ENCODE data around the gene M6PR. TPM values are rescaled to one million over a fixed set of nuclear protein-coding genes. Genes with fewer than 3 reads are reported as not detected.
"Not testable (repeated sequence)": the region's sequence is repeated elsewhere in the genome, so short reads cannot be mapped to it uniquely, and the experiment has no call there.

Gene M6PR
- total and polyA plus RNA-seq, 2 of the 13 experiments (the other 11 are each of a cell fraction or from before 2014, with no cell fraction given) = 98.2 to 127 TPM

DNA sequence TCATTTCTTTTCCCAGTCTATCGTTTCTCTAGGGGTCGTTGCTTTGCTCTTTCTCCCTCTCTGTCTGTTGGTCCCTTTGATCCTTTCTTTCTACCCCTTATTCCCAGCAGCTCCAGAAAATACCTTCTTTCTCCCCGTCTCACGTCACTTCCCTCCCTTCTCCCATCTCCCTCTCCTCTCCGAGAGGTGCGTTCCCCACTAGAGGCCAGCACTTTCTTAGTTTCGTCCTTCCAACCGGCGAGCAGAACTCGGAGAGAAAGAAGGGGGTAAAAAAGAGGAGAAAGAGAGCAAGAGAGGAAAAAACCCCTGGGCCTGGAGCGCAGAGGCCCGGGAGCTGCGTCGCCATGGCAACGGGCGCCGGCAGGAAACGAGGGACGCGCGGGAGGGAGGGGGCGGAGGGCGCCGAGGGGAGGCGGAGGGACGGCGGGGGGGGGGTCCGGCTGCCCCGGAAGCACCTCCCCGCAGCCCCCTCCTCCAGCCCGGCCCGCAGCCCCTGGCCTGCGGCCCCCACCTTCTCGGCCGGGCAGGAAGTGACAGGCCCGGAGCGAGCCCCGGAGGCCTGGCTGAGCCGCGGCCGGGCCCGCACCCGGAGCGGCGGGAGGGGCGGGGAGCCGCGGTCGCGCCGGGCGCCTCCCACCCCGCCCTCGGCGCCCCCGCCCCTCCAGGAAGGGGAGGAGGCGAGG, 35.3 kb downstream of the M6PR start, which contains the start of gene PHC1:
Gene PHC1 (plus strand): TSS at position 477 of the 683 bp plus-strand sequence. CDS start 3,169 bp downstream, outside the sequence.
- Histone ChIP-seq H3K4me1 (ENCODE audit: insufficient read depth, low read length) (peaks cover 27% of the 10 kb centered on the region), H2AFZ (ENCODE audit: low read length) (peak within 1 kb of the TSS; percentile 100), H3K27ac (ENCODE audit: extremely low read length, insufficient read depth, low read length) (peak within 1 kb of the TSS; percentile 44), H3K4me3 (replicated peaks in 1 of 3; ENCODE audit: insufficient read depth in 1 of 3, low read depth in 2 of 3, low read length in 3 of 3) (peak within 1 kb of the TSS; percentile 76 to 96 (median 85)), H3K4me2 (ENCODE audit: low read depth, low read length) (peak within 1 kb of the TSS; percentile 93), H3K9ac (ENCODE audit: insufficient read depth, low read depth, low read length) (peak within 1 kb of the TSS; percentile 62; the same call in 1 of the 2 replicates)
- in situ Hi-C loops (cut with HindIII; ENCODE audit: extremely low pct_ligation_motif_present, low pct_unique_long_range_greater_than_20kb); FAIRE-seq; H4K20me1 ChIP-seq (ENCODE audit: insufficient read depth, low read length); BruUV-seq (replicated peaks); H3K36me3 ChIP-seq (replicated peaks in 1 of 2; ENCODE audit: control insufficient read depth in 1 of 2, insufficient read depth in 2 of 2, low read length in 2 of 2); H3K9me3 ChIP-seq (ENCODE audit: low read length); H3K27me3 ChIP-seq (ENCODE audit: control insufficient read depth in 1 of 2, insufficient read depth in 2 of 2, low read length in 2 of 2); H3K79me2 ChIP-seq (ENCODE audit: insufficient read depth, low read length); CTCF ChIA-PET (ENCODE audit: low intra/inter-chr PET ratio, low total read pairs): not testable (repeated sequence)
- ATAC-seq (peak; percentile 87), DNase-seq (ENCODE audit: low spot score) (peak; percentile 54)
- under 1% methylated on average over 23 of the region's 57 CpGs for WGBS (ENCODE audit: low lambda C conversion rate)
- POLR2A ChIA-PET = interaction anchor here (1.9 kb wide), 1 partner anchor 35 kb away, joined by 16 read pairs; the partner anchor contains the start of gene M6PR
- intact Hi-C loops (cut with micrococcal nuclease; ENCODE audit: unreplicated experiment) = loop anchor here (5.0 kb wide), 2 partner anchors 33 to 123 kb away; partner anchors contain the start of gene M6PR
- peak; percentile 92 for TF ChIP-seq RFX3 (CRISPR knock-in tag; IDR thresholded peaks at IDR 0.05)
- TF ChIP-seq, protein P1, sequence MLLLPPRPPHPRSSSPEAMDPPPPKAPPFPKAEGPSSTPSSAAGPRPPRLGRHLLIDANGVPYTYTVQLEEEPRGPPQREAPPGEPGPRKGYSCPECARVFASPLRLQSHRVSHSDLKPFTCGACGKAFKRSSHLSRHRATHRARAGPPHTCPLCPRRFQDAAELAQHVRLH (CRISPR knock-in tag; IDR thresholded peaks at IDR 0.05; ENCODE audit: borderline replicate concordance, low read depth) = 0 out of 2 replicates have a peak, but pooled peaks have one; percentile 15
- TF ChIP-seq, protein P2, sequence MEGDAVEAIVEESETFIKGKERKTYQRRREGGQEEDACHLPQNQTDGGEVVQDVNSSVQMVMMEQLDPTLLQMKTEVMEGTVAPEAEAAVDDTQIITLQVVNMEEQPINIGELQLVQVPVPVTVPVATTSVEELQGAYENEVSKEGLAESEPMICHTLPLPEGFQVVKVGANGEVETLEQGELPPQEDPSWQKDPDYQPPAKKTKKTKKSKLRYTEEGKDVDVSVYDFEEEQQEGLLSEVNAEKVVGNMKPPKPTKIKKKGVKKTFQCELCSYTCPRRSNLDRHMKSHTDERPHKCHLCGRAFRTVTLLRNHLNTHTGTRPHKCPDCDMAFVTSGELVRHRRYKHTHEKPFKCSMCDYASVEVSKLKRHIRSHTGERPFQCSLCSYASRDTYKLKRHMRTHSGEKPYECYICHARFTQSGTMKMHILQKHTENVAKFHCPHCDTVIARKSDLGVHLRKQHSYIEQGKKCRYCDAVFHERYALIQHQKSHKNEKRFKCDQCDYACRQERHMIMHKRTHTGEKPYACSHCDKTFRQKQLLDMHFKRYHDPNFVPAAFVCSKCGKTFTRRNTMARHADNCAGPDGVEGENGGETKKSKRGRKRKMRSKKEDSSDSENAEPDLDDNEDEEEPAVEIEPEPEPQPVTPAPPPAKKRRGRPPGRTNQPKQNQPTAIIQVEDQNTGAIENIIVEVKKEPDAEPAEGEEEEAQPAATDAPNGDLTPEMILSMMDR (CRISPR knock-in tag; IDR thresholded peaks at IDR 0.05) = peak; percentile 46
- peak; percentile 20 for TF ChIP-seq ASH2L (IDR thresholded peaks at IDR 0.05; ENCODE audit: insufficient read length, low read depth, low read length)
- TF ChIP-seq RFX1 (IDR thresholded peaks at IDR 0.05) = peak; percentile 72
- TF ChIP-seq GABPB1 (CRISPR knock-in tag; IDR thresholded peaks at IDR 0.05) = peak; percentile 84
- TF ChIP-seq SALL1 (CRISPR knock-in tag; IDR thresholded peaks at IDR 0.05) = 0 out of 2 replicates have a peak, but pooled peaks have one; percentile 15
- TF ChIP-seq, protein P3, sequence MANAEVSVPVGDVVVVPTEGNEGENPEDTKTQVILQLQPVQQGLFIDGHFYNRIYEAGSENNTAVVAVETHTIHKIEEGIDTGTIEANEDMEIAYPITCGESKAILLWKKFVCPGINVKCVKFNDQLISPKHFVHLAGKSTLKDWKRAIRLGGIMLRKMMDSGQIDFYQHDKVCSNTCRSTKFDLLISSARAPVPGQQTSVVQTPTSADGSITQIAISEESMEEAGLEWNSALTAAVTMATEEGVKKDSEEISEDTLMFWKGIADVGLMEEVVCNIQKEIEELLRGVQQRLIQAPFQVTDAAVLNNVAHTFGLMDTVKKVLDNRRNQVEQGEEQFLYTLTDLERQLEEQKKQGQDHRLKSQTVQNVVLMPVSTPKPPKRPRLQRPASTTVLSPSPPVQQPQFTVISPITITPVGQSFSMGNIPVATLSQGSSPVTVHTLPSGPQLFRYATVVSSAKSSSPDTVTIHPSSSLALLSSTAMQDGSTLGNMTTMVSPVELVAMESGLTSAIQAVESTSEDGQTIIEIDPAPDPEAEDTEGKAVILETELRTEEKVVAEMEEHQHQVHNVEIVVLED (CRISPR knock-in tag; IDR thresholded peaks at IDR 0.05; ENCODE audit: borderline replicate concordance) = peak; percentile 20; the same call in 1 of the 2 replicates
- TF ChIP-seq ATF1 (CRISPR knock-in tag; IDR thresholded peaks at IDR 0.05) = peak; percentile 47; the same call in 1 of the 2 replicates
- 0 out of 2 replicates have a peak, but pooled peaks have one; percentile 39 for TF ChIP-seq ZFY (CRISPR knock-in tag; IDR thresholded peaks at IDR 0.05)
- TF ChIP-seq, protein P4, sequence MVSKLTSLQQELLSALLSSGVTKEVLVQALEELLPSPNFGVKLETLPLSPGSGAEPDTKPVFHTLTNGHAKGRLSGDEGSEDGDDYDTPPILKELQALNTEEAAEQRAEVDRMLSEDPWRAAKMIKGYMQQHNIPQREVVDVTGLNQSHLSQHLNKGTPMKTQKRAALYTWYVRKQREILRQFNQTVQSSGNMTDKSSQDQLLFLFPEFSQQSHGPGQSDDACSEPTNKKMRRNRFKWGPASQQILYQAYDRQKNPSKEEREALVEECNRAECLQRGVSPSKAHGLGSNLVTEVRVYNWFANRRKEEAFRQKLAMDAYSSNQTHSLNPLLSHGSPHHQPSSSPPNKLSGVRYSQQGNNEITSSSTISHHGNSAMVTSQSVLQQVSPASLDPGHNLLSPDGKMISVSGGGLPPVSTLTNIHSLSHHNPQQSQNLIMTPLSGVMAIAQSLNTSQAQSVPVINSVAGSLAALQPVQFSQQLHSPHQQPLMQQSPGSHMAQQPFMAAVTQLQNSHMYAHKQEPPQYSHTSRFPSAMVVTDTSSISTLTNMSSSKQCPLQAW (CRISPR knock-in tag; IDR thresholded peaks at IDR 0.05) = peak; percentile 31; the same call in 1 of the 2 replicates
- TF ChIP-seq SIN3A (IDR thresholded peaks at IDR 0.05; ENCODE audit: borderline replicate concordance, low read depth, low read length) = peak; percentile 58; the same call in 1 of the 2 replicates
- TF ChIP-seq ZNF746 (CRISPR knock-in tag; IDR thresholded peaks at IDR 0.05) = peak; percentile 54; the same call in 1 of the 2 replicates
- 0 out of 2 replicates have a peak, but pooled peaks have one; percentile 25 for TF ChIP-seq ELF1 (CRISPR knock-in tag; IDR thresholded peaks at IDR 0.05)
- TF ChIP-seq ZSCAN30 (CRISPR knock-in tag; IDR thresholded peaks at IDR 0.05) = 0 out of 2 replicates have a peak, but pooled peaks have one; percentile 56
- TF ChIP-seq, protein P5, sequence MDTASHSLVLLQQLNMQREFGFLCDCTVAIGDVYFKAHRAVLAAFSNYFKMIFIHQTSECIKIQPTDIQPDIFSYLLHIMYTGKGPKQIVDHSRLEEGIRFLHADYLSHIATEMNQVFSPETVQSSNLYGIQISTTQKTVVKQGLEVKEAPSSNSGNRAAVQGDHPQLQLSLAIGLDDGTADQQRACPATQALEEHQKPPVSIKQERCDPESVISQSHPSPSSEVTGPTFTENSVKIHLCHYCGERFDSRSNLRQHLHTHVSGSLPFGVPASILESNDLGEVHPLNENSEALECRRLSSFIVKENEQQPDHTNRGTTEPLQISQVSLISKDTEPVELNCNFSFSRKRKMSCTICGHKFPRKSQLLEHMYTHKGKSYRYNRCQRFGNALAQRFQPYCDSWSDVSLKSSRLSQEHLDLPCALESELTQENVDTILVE (CRISPR knock-in tag; IDR thresholded peaks at IDR 0.05) = 0 out of 2 replicates have a peak, but pooled peaks have one; percentile 14
- TF ChIP-seq ETV5 (CRISPR knock-in tag; IDR thresholded peaks at IDR 0.05; ENCODE audit: borderline replicate concordance) = 0 out of 2 replicates have a peak, but pooled peaks have one; percentile 12

All from HepG2 (cell line).